Upper lobe of left lung (tissue), 6 donors: ENCODE data around the gene DACH1. TPM values are rescaled to one million over a fixed set of nuclear protein-coding genes. Genes with fewer than 3 reads are reported as not detected.

Experiments used
- ATAC-seq, 2 donors: fragments of 200-7000 bp; cut with Tn5 transposase; one replicate each; pipeline ENCODE4 v1.9.1; 2022; ENCODE audit warnings: mild to moderate bottlenecking in 2 of 2, moderate library complexity in 2 of 2; ENCODE audit not compliant: low FRiP score in 2 of 2
- DNase-seq, 2 donors: peaks; one replicate each; pipeline ENCODE4 v3.0.0-alpha.2; 2019 to 2020
- H3K27ac ChIP-seq, 4 donors: fragments of 200-600 bp; sonication (generic); one replicate each; pipeline ENCODE4 v1.5.1; 2016 to 2019
- H3K27me3 ChIP-seq, 4 donors: fragments of 200-600 bp; sonication (generic); one replicate each; pipeline ENCODE4 v1.5.1; 2017 to 2019
- H3K36me3 ChIP-seq, 4 donors: fragments of 200-600 bp; sonication (generic); one replicate each; pipeline ENCODE4 v1.5.1; 2016 to 2019
- H3K4me1 ChIP-seq, 4 donors: fragments of 200-600 bp; sonication (generic); one replicate each; pipeline ENCODE4 v1.5.1; 2018 to 2019
- H3K4me3 ChIP-seq, 4 donors: fragments of 200-600 bp; sonication (generic); one replicate each; pipeline ENCODE4 v1.5.1; 2017 to 2019; ENCODE audit warnings: mild to moderate bottlenecking in 2 of 4, moderate library complexity in 1 of 4
- H3K9me3 ChIP-seq, 4 donors: fragments of 200-600 bp; sonication (generic); one replicate each; pipeline ENCODE4 v1.5.1; 2018 to 2019
- EP300 ChIP-seq, 4 donors: sonication (generic); formaldehyde crosslinking; IDR thresholded peaks; one replicate each; pipeline ENCODE4 v1.5.1; 2017; ENCODE audit warnings: antibody characterized with exemption in 4 of 4, control low read depth in 2 of 4
- POLR2A ChIP-seq, 4 donors: fragments of 450-650 bp; IDR thresholded peaks; one replicate each; pipeline ENCODE4 v1.5.1; 2016 to 2017; ENCODE audit warnings: antibody characterized with exemption in 4 of 4, mild to moderate bottlenecking in 2 of 4
- POLR2AphosphoS5 ChIP-seq, 2 donors: sonication (generic); formaldehyde crosslinking; IDR thresholded peaks; one replicate each; pipeline ENCODE4 v1.5.1; 2017; ENCODE audit warnings: antibody characterized with exemption in 2 of 2
- WGBS, 2 donors: methylation state at CpG; one replicate each; pipeline ENCODE4 v1.1.5; 2017 to 2018; 5-methylcytosine and 5-hydroxymethylcytosine counted together
- total RNA-seq, 6 donors: library from RNA; depleted of rRNA in 4 of 6; stranded (reverse); fragments of >200 nt in 4 of 6; gene quantifications; one replicate each; pipeline versions ENCODE4 v1.1.0 to v1.2.1, GENCODE V29; 2016 to 2021
- TF ChIP-seq, protein P1 (sequence below), 6 experiments: fragments of 450-650 bp in 4 of 6; fragments of 200-600 bp in 2 of 6; sonication (generic) in 2 of 6; IDR thresholded peaks; one replicate each; pipeline ENCODE4 v1.5.1; 2016 to 2019; ENCODE audit warnings: antibody characterized with exemption in 6 of 6
- donor health status: DM: no; HTN: no; CAD: no; lungs with moderate emphysema.
- donor health status: DM: no; HTN: yes; CAD: no; lungs with severe emphysema.

Gene DACH1
- total RNA-seq, 6 donors from 2014 or later = 4.7 to 10.5 (median 6.7) TPM

DNA sequence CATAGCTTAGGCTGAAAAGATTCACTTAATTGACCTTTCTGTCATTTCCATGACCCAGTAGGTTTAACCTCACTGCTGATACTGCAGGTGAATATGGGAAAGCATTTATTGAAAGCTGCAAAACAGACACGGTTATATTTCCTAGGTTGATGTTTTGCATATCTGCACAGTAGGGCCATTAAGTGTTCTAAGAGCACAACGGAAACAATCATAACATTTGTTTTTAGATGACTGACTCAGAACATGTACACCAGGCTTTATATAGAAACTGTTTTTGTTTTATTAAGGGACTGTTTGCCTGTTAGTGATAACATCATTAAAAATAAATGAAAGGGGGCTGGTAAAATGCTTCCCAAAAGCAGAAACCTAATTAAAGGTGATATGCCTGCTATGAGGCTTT lies 367.8 kb downstream of the DACH1 start:
- WGBS, 2 donors = 62 to 63% methylated on average over 2 of the region's 2 CpGs
- Histone ChIP-seq H3K4me1 (no peaks in the 10 kb centered on the region), H3K36me3 (no peaks in the 10 kb centered on the region), H3K27ac (no peak overlapping the region), H3K27me3 (no peaks in the 10 kb centered on the region), H3K9me3 (no peaks in the 10 kb centered on the region), H3K4me3 (no peak overlapping the region)
- DNase-seq (no peak), ATAC-seq (no peak)
- TF ChIP-seq POLR2A (IDR thresholded peaks at IDR 0.05) = no peak
- TF ChIP-seq, protein P1, sequence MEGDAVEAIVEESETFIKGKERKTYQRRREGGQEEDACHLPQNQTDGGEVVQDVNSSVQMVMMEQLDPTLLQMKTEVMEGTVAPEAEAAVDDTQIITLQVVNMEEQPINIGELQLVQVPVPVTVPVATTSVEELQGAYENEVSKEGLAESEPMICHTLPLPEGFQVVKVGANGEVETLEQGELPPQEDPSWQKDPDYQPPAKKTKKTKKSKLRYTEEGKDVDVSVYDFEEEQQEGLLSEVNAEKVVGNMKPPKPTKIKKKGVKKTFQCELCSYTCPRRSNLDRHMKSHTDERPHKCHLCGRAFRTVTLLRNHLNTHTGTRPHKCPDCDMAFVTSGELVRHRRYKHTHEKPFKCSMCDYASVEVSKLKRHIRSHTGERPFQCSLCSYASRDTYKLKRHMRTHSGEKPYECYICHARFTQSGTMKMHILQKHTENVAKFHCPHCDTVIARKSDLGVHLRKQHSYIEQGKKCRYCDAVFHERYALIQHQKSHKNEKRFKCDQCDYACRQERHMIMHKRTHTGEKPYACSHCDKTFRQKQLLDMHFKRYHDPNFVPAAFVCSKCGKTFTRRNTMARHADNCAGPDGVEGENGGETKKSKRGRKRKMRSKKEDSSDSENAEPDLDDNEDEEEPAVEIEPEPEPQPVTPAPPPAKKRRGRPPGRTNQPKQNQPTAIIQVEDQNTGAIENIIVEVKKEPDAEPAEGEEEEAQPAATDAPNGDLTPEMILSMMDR (IDR thresholded peaks at IDR 0.05) = no peak
- no peak for TF ChIP-seq EP300 (IDR thresholded peaks at IDR 0.05)
- TF ChIP-seq POLR2AphosphoS5 (IDR thresholded peaks at IDR 0.05) = no peak

DNA sequence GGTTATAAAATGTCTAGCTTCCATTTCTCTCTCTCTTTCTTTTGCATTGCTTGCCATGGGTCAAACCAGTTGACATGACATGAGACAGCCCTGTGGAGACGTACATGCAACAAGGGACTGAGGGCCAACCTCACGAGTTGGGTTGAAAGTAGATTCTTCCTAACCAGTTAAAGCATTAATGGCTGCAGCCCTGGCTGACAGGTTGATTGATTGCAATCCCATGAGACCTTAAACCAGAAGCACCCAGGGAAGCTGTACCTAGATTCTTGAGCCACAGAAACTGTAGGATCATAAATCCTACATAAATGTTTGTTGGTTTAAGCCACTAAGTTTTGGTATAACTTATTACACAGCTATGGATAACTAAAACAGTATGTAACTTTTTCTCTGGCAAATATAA lies 373.8 kb downstream of the DACH1 start:
- no peak for ATAC-seq
- TF ChIP-seq EP300 (IDR thresholded peaks at IDR 0.05) = no peak
- TF ChIP-seq POLR2AphosphoS5 (IDR thresholded peaks at IDR 0.05) = no peak
- TF ChIP-seq POLR2A (IDR thresholded peaks at IDR 0.05) = no peak
- TF ChIP-seq, protein P1 (IDR thresholded peaks at IDR 0.05) = no peak
- Histone ChIP-seq H3K27me3 (no peaks in the 10 kb centered on the region), H3K36me3 (no peaks in the 10 kb centered on the region), H3K9me3 (no peaks in the 10 kb centered on the region), H3K4me3 (no peak overlapping the region), H3K27ac (no peak overlapping the region), H3K4me1 (no peaks in the 10 kb centered on the region)
- WGBS, 2 donors = 69 to 83% methylated on average over 2 of the region's 2 CpGs
- DNase-seq = no peak

DNA sequence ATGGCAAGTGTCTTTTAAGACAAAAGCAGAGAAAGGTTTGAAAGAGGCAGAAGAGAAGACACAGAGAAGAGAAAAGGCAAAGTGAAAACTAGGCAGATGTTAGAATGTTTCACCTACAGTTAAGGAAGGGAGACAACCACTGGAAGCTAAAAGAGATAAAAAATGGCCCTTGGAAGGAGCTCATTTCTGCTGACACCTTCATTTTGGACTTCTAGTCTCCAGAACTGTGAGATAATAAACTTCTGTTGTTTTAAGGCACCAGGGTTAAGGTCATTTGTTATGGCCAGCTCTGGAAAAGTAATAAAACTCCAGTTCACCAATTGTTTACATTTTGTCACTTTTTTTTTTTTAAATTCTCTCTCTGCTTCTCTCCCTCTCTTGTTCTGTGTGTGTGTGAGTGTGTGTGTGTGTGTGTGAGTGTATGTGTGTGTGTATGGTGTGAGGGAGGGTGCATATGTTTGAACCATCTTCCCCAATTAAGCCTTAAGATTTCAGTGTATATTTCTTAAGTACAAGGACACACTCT lies 374.6 kb downstream of the DACH1 start:
- Histone ChIP-seq H3K4me3 (no peak overlapping the region), H3K9me3 (no peaks in the 10 kb centered on the region), H3K27ac (no peak overlapping the region), H3K36me3 (no peaks in the 10 kb centered on the region), H3K4me1 (no peaks in the 10 kb centered on the region), H3K27me3 (no peaks in the 10 kb centered on the region)
- ATAC-seq (no peak), DNase-seq (no peak)
- no peak for TF ChIP-seq POLR2A (IDR thresholded peaks at IDR 0.05)
- TF ChIP-seq, protein P1 (IDR thresholded peaks at IDR 0.05) = no peak
- TF ChIP-seq POLR2AphosphoS5 (IDR thresholded peaks at IDR 0.05) = no peak
- TF ChIP-seq EP300 (IDR thresholded peaks at IDR 0.05) = no peak

DNA sequence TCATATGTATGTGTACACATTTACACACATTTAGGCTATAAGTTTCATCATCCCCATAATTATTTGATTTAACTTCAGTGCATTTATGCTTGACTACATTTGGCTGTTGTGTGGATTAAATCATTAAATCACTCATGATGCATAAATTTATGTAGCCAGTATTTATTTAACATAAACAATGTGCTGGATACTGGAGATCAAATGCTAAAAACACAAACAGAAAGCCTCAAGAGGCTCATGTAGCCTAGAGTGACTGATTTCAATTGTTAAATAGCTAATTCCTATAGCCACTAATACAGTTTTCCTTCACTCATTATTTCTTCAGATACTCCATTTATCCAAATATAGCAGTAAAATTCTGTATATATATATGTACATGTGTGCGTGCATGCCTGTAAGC lies 376.0 kb downstream of the DACH1 start:
- no peak for DNase-seq
- no peaks in the 10 kb centered on the region for H3K9me3 ChIP-seq
- TF ChIP-seq, protein P1 (IDR thresholded peaks at IDR 0.05) = no peak
- TF ChIP-seq POLR2A (IDR thresholded peaks at IDR 0.05) = no peak
- TF ChIP-seq POLR2AphosphoS5 (IDR thresholded peaks at IDR 0.05) = no peak
- no peak for TF ChIP-seq EP300 (IDR thresholded peaks at IDR 0.05)
- H3K27ac ChIP-seq = no peak overlapping the region
- no peak for ATAC-seq
- no peaks in the 10 kb centered on the region for H3K36me3 ChIP-seq
- H3K4me3 ChIP-seq = no peak overlapping the region
- no peaks in the 10 kb centered on the region for H3K27me3 ChIP-seq
- no peaks in the 10 kb centered on the region for H3K4me1 ChIP-seq
- 83 to 100% methylated on average over 1 of the region's 1 CpG for WGBS, 2 donors

DNA sequence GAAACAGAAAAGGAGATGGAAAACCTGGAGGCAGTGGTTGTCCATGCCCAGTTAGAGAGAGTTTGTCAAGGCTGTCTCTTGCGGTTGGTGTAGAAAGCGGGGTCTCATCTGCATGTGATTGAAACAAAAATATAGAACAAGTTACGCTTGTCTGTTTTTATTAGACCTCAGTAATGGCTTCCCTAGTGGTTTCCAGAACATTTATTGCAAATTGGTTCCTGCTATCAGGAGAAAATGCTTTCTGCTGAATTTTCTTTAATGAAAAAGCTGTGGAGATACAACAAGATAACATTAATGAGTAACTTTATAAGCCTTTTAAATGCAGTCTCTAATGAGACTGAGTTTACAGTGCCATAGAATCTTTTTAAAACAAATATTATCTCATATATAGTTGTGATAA lies 378.0 kb downstream of the DACH1 start:
- WGBS, 2 donors = 96 to 97% methylated on average over 3 of the region's 3 CpGs
- Histone ChIP-seq H3K27me3 (no peaks in the 10 kb centered on the region), H3K27ac (no peak overlapping the region), H3K4me1 (no peaks in the 10 kb centered on the region), H3K36me3 (no peaks in the 10 kb centered on the region), H3K9me3 (no peaks in the 10 kb centered on the region), H3K4me3 (no peak overlapping the region)
- no peak for DNase-seq
- ATAC-seq = no peak
- TF ChIP-seq POLR2A (IDR thresholded peaks at IDR 0.05) (no peak), POLR2AphosphoS5 (IDR thresholded peaks at IDR 0.05) (no peak), EP300 (IDR thresholded peaks at IDR 0.05) (no peak)
- TF ChIP-seq, protein P1 (IDR thresholded peaks at IDR 0.05) = no peak
